ENCODE data around the gene SLC29A4. TPM values are rescaled to one million over a fixed set of nuclear protein-coding genes. Genes with fewer than 3 reads are reported as not detected.

SLC29A4 gene
- total RNA-seq, 1 donor from 2014 or later, result 9.7 TPM

DNA sequence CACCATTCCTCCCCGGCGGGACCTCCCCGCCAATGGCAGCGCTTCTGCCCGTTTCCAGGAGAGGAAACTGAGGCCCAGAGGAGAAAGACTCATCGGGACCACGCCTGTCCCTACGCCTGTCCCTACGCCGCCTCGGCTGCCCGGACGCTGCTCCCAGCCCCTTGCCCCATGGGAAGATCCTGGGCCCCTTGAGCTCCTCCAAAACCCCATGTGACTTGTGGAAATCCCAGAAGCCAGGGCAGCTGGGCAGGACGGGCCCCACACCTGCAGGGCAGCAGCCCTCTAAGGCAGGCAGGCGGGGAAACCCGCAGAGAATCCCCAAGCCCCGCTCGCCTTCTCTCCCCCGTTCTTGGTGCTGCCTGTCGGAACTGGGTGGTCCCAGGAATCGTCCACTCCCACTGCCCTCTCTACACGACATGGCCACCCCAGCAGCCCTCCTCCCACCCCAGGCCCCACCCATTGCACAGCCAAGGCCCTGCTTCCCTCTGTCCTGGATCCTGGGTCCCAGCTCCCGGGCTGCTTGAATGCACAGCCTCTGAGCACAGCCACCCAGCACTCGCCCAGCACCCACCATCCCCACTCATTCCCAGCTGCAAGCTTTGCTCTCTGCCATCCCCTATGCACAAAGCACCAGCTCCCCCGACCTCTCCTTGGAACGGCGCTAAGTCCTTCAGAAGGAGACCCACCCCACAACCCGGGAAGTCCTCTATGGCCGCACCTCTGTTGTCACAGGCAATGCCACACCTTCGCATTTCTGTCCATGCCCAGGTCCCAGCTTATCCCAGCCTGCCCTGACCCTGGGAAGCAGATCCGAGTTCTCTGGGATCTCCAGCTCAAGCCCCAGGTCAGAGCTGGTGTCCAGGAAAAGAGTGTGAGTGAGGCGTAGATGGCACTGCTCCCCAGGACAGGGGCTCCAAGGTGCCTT lies 50.6 kb downstream of the SLC29A4 start:
- Mint-ChIP-seq H3K4me1 (ENCODE audit: low read depth) (no peaks in the 10 kb centered on the region), H3K27me3 (ENCODE audit: low read depth) (no peaks in the 10 kb centered on the region), H3K27ac (ENCODE audit: unreplicated experiment) (peak overlapping the region; percentile 41), H3K9me3 (ENCODE audit: low read depth) (peaks cover 4% of the 10 kb centered on the region), H3K4me3 (ENCODE audit: unreplicated experiment) (no peak overlapping the region), H3K36me3 (ENCODE audit: low read depth) (peaks cover 38% of the 10 kb centered on the region)
- no peak for DNase-seq (ENCODE audit: low spot score)
- TF ChIP-seq, protein P1, sequence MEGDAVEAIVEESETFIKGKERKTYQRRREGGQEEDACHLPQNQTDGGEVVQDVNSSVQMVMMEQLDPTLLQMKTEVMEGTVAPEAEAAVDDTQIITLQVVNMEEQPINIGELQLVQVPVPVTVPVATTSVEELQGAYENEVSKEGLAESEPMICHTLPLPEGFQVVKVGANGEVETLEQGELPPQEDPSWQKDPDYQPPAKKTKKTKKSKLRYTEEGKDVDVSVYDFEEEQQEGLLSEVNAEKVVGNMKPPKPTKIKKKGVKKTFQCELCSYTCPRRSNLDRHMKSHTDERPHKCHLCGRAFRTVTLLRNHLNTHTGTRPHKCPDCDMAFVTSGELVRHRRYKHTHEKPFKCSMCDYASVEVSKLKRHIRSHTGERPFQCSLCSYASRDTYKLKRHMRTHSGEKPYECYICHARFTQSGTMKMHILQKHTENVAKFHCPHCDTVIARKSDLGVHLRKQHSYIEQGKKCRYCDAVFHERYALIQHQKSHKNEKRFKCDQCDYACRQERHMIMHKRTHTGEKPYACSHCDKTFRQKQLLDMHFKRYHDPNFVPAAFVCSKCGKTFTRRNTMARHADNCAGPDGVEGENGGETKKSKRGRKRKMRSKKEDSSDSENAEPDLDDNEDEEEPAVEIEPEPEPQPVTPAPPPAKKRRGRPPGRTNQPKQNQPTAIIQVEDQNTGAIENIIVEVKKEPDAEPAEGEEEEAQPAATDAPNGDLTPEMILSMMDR (IDR thresholded peaks at IDR 0.05), result no peak

GRCh38 chr7:5334671-5335070 lies 51.9 kb downstream of the SLC29A4 start:
- TF ChIP-seq, protein P1 (IDR thresholded peaks at IDR 0.05), result no peak
- H3K9me3 Mint-ChIP-seq (ENCODE audit: low read depth), result peaks cover 4% of the 10 kb centered on the region
- DNase-seq (ENCODE audit: low spot score), result no peak
- H3K27ac Mint-ChIP-seq (ENCODE audit: unreplicated experiment), result no peak overlapping the region
- H3K4me3 Mint-ChIP-seq (ENCODE audit: unreplicated experiment), result no peak overlapping the region
- H3K36me3 Mint-ChIP-seq (ENCODE audit: low read depth), result peaks cover 41% of the 10 kb centered on the region
- no peaks in the 10 kb centered on the region for H3K4me1 Mint-ChIP-seq (ENCODE audit: low read depth)
- H3K27me3 Mint-ChIP-seq (ENCODE audit: low read depth), result no peaks in the 10 kb centered on the region

DNA sequence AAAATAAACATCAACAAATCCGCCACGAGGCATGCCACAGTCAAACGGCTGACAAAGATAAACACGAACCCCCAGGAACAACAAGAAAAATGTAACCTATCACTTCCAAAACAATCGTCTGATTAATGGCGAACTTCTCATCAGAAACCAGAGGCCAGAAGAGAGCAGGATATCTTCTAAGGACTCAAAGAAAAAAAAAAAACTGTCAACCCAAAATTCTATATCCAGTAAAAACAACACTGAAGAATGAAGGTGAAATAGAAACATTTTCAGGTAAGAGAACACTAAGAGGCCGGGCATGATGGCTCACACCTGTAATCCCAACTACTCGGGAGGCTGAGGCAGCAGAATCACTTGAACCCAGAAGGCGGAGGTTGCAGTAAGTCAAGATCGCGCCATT lies 54.3 kb downstream of the SLC29A4 start:
- DNase-seq (ENCODE audit: low spot score), result no peak
- TF ChIP-seq, protein P1 (IDR thresholded peaks at IDR 0.05), result no peak
- Mint-ChIP-seq H3K9me3 (ENCODE audit: low read depth) (peaks cover 4% of the 10 kb centered on the region), H3K27me3 (ENCODE audit: low read depth) (no peaks in the 10 kb centered on the region), H3K36me3 (ENCODE audit: low read depth) (peaks cover 49% of the 10 kb centered on the region), H3K27ac (ENCODE audit: unreplicated experiment) (no peak overlapping the region), H3K4me3 (ENCODE audit: unreplicated experiment) (no peak overlapping the region), H3K4me1 (ENCODE audit: low read depth) (no peaks in the 10 kb centered on the region)

DNA sequence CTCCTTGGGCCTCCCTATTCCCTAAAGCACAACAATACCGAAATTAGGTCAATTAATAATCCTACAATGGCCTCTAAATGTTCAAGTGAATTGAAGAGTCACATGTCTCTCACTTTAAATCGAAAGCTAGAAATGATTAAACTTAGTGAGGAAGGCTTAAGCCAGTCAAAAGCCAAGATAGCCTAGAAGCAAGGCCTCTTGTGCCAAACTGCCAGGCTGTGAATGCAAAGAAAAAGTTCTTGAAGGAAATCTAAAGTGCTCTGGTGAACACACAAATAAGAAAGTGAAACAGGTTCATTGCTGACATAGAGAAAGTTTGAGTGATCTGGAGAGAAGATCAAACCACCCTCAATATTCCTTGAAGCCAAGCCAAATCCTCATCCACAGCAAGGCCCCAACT lies 57.2 kb downstream of the SLC29A4 start:
- no peak for DNase-seq (ENCODE audit: low spot score)
- TF ChIP-seq, protein P1 (IDR thresholded peaks at IDR 0.05), result no peak
- Mint-ChIP-seq H3K36me3 (ENCODE audit: low read depth) (peaks cover 66% of the 10 kb centered on the region), H3K4me3 (ENCODE audit: unreplicated experiment) (no peak overlapping the region), H3K4me1 (ENCODE audit: low read depth) (no peaks in the 10 kb centered on the region), H3K27me3 (ENCODE audit: low read depth) (no peaks in the 10 kb centered on the region), H3K9me3 (ENCODE audit: low read depth) (peaks cover 15% of the 10 kb centered on the region), H3K27ac (ENCODE audit: unreplicated experiment) (no peak overlapping the region)

- Mint-ChIP-seq H3K27ac (ENCODE audit: unreplicated experiment) (no peak overlapping the region), H3K4me3 (ENCODE audit: unreplicated experiment) (no peak overlapping the region)
Observed at GRCh38 chr7:5342631-5343030, 59.9 kb downstream of the SLC29A4 start.

More at GRCh38 chr7:5342631-5343030, 59.9 kb downstream of the SLC29A4 start:
- DNase-seq (ENCODE audit: low spot score), result no peak
- H3K36me3 Mint-ChIP-seq (ENCODE audit: low read depth), result peaks cover 50% of the 10 kb centered on the region
- peaks cover 11% of the 10 kb centered on the region for H3K9me3 Mint-ChIP-seq (ENCODE audit: low read depth)
- H3K4me1 Mint-ChIP-seq (ENCODE audit: low read depth), result no peaks in the 10 kb centered on the region
- no peaks in the 10 kb centered on the region for H3K27me3 Mint-ChIP-seq (ENCODE audit: low read depth)
- TF ChIP-seq, protein P1 (IDR thresholded peaks at IDR 0.05), result no peak

Measured in chondrocyte (in vitro differentiated cells).